Measurements from ENCODE around the gene POLN. TPM values are rescaled to one million over a fixed set of nuclear protein-coding genes. Genes with fewer than 3 reads are reported as not detected.

POLN gene
- polyA plus RNA-seq, 1 donor (not counting 4 experiments of a cell fraction or from before 2014, with no cell fraction given) = 1.3 TPM

DNA sequence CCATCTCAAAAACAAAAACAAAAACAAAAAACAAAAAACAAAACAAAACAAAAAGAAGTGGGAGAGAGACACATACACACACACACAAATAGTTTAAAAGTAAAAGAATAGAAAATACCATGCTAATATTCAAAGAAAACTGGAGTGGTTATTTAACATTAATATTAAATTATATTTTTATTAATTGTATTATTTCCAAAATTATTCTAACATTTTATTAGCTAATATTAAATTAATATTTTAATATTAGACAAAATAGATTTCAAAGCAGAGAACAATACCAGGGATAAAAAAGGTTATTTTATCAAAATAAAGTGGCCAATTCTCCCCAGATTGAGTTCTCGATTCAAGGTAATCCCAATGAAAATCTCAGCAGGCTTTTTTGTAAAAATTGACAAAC is 91.8 kb downstream of the POLN start:
- no peaks in the 10 kb centered on the region for H3K36me3 ChIP-seq (ENCODE audit: control insufficient read depth in 2 of 2, extremely low read depth in 1 of 2, insufficient read depth in 2 of 2, low read length in 2 of 2)
- H3K4me3 ChIP-seq (ENCODE audit: control insufficient read depth in 2 of 3, extremely low read depth in 1 of 3, insufficient read depth in 2 of 3, low read depth in 1 of 3, low read length in 3 of 3) = no peak overlapping the region
- H3K27ac ChIP-seq (ENCODE audit: control insufficient read depth, insufficient read depth, low read length) = no peak overlapping the region
- no peaks in the 10 kb centered on the region for H3K4me1 ChIP-seq (ENCODE audit: control insufficient read depth, extremely low read depth, insufficient read depth, low read length)
- H2AFZ ChIP-seq (ENCODE audit: control insufficient read depth, low read length) = no peak overlapping the region
- no peaks in the 10 kb centered on the region for H3K9me3 ChIP-seq (ENCODE audit: control insufficient read depth, low read depth, low read length)
- TF ChIP-seq EZH2 (IDR thresholded peaks at IDR 0.05; ENCODE audit: low read length) = no peak
- TF ChIP-seq, protein P1, sequence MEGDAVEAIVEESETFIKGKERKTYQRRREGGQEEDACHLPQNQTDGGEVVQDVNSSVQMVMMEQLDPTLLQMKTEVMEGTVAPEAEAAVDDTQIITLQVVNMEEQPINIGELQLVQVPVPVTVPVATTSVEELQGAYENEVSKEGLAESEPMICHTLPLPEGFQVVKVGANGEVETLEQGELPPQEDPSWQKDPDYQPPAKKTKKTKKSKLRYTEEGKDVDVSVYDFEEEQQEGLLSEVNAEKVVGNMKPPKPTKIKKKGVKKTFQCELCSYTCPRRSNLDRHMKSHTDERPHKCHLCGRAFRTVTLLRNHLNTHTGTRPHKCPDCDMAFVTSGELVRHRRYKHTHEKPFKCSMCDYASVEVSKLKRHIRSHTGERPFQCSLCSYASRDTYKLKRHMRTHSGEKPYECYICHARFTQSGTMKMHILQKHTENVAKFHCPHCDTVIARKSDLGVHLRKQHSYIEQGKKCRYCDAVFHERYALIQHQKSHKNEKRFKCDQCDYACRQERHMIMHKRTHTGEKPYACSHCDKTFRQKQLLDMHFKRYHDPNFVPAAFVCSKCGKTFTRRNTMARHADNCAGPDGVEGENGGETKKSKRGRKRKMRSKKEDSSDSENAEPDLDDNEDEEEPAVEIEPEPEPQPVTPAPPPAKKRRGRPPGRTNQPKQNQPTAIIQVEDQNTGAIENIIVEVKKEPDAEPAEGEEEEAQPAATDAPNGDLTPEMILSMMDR (optimal IDR thresholded peaks at IDR 0.05 in 1 of 3, IDR thresholded peaks at IDR 0.05 in 1 of 3, conservative IDR thresholded peaks at IDR 0.05 in 1 of 3; ENCODE audit: extremely low read depth in 1 of 3, insufficient read depth in 2 of 3, low read length in 3 of 3) = no peak
- H3K9ac ChIP-seq (ENCODE audit: control insufficient read depth, extremely low read depth, insufficient read depth, low read length) = no peak overlapping the region
- FAIRE-seq (no peak), DNase-seq (ENCODE audit: low read depth, low spot score) (no peak)
- peaks cover 4% of the 10 kb centered on the region for H3K27me3 ChIP-seq (ENCODE audit: control insufficient read depth, extremely low read depth, insufficient read depth, low read length)
- dilution Hi-C loops (cut with MboI; ENCODE audit: extremely low pct_ligation_motif_present, low sequenced_read_pairs) = no loop called here
- H4K20me1 ChIP-seq (ENCODE audit: control insufficient read depth, extremely low read depth, insufficient read depth, low read length) = no peaks in the 10 kb centered on the region
- H3K79me2 ChIP-seq (ENCODE audit: control insufficient read depth, insufficient read depth, low read length) = no peaks in the 10 kb centered on the region
- H3K9me1 ChIP-seq (ENCODE audit: control insufficient read depth, extremely low read depth, insufficient read depth, low read length) = no peaks in the 10 kb centered on the region
- H3K4me2 ChIP-seq (ENCODE audit: control insufficient read depth, extremely low read depth, insufficient read depth, low read depth, low read length) = no peak overlapping the region

DNA sequence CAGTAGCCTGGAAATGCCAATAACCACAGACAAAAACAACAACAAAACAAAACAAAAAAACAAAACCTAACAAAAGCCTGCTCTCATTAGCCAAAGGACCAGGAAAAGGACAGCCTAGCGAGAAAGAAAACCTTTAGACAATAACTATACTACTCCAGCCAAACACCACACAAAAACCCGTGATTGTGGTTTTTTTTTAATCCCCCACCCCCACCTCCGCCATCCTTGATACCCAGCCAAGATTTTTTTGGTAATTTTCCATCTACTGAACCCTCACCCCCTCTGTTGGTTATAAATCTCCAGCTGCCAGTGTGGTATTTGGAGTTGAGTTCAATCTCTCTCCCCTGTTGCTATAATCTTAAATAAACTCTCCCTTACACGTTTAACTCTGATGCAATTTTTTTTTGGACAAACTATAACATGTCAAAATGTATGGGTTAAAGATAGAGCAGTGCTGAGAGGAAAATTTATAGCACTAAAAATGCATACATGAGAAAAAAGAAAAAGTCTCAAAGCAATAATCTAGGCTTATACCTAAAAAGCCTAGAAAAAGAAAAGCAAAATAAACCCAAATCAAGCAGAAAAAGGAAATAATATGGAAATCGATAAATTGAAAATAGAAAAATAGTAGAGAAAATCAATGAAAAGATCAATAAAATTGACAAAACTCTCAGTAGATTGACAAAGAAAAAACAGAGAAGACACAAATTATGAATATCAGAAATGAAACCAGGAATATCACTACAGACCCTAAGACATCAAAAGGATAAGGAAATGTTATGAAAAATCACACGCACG is 99.1 kb downstream of the POLN start:
- DNase-seq (ENCODE audit: low read depth, low spot score) = no peak
- Histone ChIP-seq H3K4me2 (ENCODE audit: control insufficient read depth, extremely low read depth, insufficient read depth, low read depth, low read length) (no peak overlapping the region), H3K27ac (ENCODE audit: control insufficient read depth, insufficient read depth, low read length) (no peak overlapping the region), H3K4me3 (ENCODE audit: control insufficient read depth in 2 of 3, extremely low read depth in 1 of 3, insufficient read depth in 2 of 3, low read depth in 1 of 3, low read length in 3 of 3) (no peak overlapping the region), H3K9me1 (ENCODE audit: control insufficient read depth, extremely low read depth, insufficient read depth, low read length) (no peaks in the 10 kb centered on the region), H3K4me1 (ENCODE audit: control insufficient read depth, extremely low read depth, insufficient read depth, low read length) (no peaks in the 10 kb centered on the region), H3K79me2 (ENCODE audit: control insufficient read depth, insufficient read depth, low read length) (no peaks in the 10 kb centered on the region), H3K27me3 (ENCODE audit: control insufficient read depth, extremely low read depth, insufficient read depth, low read length) (no peaks in the 10 kb centered on the region), H3K9me3 (ENCODE audit: control insufficient read depth, low read depth, low read length) (no peaks in the 10 kb centered on the region), H2AFZ (ENCODE audit: control insufficient read depth, low read length) (no peak overlapping the region), H4K20me1 (ENCODE audit: control insufficient read depth, extremely low read depth, insufficient read depth, low read length) (no peaks in the 10 kb centered on the region), H3K36me3 (ENCODE audit: control insufficient read depth in 2 of 2, extremely low read depth in 1 of 2, insufficient read depth in 2 of 2, low read length in 2 of 2) (no peaks in the 10 kb centered on the region), H3K9ac (ENCODE audit: control insufficient read depth, extremely low read depth, insufficient read depth, low read length) (no peak overlapping the region)
- dilution Hi-C loops (cut with MboI; ENCODE audit: extremely low pct_ligation_motif_present, low sequenced_read_pairs) = no loop called here
- FAIRE-seq = no peak
- no peak for TF ChIP-seq EZH2 (IDR thresholded peaks at IDR 0.05; ENCODE audit: low read length)
- TF ChIP-seq, protein P1 (optimal IDR thresholded peaks at IDR 0.05 in 1 of 3, IDR thresholded peaks at IDR 0.05 in 1 of 3, conservative IDR thresholded peaks at IDR 0.05 in 1 of 3; ENCODE audit: extremely low read depth in 1 of 3, insufficient read depth in 2 of 3, low read length in 3 of 3) = no peak

All from keratinocyte (primary cell).